GM15510 (cell line): Measurements from ENCODE around the gene CALHM1.

Experiments used
- POLR2A ChIP-seq: IDR thresholded peaks from 3 replicates; pipeline ENCODE4 v1.6.1; 2011; ENCODE audit warnings: borderline replicate concordance; ENCODE audit not compliant: insufficient read length; ENCODE audit errors: extremely low read depth

The CALHM1 gene

DNA sequence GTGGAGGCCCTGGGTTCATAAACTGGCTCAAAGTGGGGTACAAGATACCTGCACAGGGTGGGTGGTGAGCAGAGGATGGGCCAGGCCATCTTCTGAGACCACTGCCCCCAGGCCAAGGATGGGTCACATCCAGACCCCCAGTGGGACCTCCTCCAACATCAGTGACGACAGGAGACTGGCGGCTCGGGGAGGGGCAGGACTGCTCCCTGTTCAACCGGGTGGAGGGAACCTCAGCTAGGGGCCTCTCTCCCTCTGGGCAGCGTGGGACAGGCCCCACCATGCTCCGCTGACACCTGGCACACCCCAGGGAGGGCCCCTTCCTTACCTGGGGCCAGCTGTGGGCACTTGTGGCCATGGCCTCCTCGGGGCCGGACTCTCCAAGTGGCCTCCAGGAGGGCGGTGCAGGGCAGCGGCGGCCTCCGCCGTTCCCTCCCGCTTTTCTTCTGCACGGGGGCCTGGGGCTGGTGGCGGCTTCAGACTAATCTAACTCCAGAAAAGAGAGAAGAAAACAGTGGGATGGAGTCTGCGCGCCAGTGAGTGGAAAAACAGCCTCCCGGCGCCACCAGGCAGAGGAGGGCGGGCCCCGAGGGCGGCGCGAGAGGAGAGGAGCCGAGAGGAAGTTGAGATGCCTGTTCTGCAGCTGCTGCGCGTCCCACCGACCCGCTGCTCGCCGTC lies 6.7 kb downstream of the CALHM1 start, which contains the start of gene CALHM2:
CALHM2 (minus strand) TSS at position 540 of the 675 bp plus-strand sequence. CDS start 2,429 bp downstream, outside the sequence.
- TF ChIP-seq POLR2A: peak; percentile 58

DNA sequence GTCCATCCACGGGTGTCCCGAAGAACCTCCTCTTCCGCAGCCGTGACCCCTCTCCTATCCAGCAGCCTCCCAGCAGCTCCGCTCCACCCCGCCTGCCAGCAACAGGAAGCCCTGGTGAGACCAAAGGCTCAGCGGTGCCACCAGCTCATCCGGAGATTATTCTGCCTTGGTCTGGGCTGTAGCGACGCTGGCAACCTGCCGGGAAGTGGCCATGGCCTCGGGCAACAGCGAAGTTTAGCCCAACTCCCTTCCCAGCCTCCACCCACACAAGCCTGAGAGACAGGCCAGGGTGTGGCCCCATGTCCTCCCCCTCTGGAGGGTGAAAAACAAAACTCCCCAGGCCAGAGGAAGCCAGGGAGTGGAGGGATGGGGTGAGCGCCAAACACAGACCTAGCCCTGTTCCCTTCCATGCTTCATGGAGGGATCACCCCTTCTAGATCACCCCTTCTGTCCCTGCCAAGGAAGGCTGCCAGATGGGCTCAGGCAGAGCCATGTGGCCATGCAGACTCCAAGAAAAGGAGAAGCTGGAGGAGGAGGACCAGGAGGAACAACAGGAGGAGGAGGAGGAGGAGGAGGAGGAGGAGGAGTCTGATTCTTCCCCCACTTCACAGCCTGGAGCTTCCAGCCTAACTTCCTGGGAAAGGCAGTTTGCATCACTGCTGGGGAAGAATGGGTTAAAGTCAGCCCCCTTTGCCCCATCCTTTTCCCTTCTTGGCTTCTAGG lies 7.4 kb downstream of the CALHM1 start:
- TF ChIP-seq POLR2A: no peak

DNA sequence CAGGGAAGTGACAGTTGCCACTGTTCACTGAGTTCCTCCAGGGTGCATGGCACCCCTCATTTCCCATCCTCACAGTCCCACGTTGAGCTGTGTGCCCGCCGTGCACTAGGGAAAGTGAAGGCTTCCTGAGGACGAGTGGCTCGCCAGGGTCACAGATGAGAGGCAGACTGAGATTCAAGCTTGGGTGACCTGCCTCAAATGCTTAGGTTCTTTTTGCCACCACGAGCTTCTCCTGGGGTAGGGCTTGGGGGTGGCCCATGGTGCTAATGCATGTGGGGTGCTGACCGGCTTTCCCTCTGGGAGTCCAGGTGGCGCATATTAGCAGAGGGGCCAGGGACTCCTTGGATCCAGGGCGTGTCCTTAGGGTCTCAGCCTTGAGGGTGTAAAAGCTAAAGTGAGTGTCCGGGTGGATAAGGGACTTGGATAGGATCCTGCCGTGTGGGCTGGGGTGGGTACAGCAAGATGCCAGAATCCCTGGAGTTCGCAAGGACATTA lies 8.5 kb downstream of the CALHM1 start:
- no peak for TF ChIP-seq POLR2A

DNA sequence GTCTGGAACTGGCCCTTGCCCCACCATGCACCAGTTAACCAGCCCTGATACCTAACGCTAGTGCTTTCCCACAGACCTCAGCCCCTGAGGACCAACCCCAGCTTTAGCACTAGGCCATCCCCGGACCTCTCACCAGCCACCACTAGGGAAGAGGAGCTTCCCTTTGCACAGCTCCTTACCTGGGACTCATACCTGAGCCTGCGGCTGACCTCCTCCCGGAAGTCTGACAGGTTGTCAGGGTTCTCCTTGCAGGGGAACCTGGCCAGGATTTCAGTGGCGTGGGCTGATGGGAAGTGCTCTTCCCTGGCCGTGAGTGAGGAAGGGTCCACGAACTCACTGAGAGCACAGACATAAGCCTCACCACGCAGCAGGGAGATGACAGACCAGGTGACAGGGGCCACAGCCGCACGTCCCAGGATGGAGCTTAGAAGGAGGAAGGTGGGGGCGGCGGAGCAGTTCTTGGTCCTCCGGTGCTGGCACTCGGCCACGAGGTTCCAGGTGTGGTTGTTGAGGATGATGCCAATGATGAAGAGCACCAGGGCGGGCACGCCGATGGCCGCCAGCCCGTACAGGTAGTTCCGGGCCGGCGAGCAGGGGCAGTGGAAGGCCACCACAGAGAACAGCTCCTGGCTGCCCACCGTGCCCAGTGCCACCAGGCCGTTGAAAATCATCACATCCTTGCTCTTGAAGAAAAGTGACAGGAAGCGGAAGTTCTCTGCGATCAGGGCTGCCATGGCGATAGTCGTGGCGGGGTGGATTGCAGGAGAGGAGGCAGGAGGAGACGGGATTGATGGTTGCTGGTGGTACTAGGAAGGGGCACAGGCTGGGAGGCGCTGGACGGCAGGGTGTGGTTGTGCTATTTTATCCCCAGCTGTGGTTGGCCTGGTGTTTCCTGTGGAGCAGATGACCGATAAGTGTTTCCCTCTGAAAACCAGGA lies 9.2 kb downstream of the CALHM1 start:
- TF ChIP-seq POLR2A: no peak

DNA sequence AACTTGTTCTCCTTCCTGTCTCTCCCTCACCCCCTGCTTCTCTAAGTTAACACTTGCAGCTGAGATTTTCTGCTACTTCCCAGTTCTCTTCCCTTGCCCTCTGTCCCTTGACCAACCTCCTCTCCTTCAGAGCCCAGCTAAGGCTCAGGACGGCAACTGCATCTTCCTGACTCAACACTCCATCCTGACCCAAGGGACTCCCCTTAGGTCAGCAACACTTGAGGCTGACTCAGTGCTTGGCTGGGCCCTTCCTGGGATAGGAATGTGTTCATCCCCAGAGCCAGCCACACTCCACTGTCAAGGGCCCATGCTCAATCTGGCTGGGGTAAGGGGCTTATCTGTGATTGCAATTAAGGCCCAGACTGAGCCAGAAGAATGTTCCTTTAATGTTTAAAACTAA lies 10.0 kb downstream of the CALHM1 start:
- TF ChIP-seq POLR2A: no peak

DNA sequence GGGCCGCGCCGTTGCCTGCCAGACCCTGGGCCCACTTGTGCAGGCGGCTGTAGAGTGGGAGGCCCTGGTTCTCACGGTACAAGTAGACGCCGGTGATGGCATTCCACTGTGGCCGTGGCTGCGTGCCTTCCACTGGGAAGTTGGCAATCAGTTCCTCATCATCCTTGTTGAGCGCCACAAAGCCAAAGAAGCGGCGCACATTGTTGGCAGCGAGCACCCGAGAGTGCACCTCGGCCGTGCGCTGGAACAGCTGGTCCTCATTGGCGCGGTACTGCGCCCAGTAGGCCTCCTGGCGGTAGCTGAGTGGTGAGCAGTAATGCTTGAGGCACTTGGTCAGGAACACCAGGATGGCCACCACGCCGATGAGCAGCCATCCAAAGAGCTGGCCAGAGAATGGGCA lies 11.5 kb downstream of the CALHM1 start:
- TF ChIP-seq POLR2A: no peak

DNA sequence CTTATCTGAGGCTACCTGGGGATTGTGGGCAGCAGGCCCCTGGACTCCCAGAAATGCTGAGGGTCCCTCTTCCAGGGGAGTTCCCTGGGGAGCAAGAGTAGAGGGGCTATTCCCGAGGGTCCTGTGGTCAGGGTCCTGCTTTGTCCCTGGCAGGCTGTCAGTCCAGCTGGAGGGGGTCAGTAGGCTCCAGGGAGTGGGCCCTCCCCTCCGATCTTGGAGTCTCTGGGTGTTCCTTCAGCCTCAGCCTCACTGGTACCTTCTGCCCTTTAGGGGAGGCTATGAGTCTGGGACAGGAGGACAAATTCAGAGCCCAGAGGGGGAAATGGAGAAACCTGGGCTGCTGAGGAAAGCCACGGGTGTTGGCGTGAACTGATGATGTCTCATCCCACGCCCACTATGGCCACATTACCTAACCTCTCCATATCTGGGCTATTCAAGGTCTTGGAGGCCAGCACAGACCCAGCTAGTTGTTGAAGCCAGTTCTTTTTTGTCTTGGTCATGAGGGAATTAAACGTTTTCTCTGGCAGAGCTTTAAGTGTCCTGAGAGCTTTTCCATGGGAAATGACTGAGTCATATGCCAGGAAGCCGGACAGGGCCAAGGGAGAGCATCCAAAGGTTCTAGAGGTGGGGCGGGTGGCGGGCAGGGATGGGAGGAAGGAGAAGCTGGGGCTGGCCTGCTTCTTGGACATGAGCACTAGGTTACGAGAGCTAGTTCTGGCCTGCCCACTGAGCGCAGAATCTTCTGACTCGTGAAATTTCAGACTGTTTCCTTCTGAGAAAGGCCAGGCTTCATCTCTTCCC lies 12.7 kb downstream of the CALHM1 start:
- TF ChIP-seq POLR2A: no peak

DNA sequence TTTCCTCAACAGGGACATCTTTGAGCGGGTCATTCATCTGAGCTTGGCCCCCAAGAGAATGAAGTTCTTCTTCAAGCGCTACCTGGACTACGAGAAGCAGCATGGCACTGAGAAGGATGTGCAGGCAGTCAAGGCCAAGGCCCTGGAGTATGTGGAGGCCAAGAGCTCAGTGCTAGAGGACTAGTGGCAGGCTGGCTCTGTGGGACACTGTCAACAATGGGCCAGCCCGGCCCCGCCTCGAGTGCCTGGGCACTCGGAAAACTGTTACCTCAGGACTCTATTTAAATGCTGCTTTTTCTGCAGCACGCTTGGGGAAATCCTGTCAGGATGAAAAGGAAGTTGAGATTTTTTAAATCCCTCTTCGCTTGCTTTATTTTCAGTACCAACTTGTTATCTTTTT lies 13.3 kb downstream of the CALHM1 start:
- TF ChIP-seq POLR2A: no peak

DNA sequence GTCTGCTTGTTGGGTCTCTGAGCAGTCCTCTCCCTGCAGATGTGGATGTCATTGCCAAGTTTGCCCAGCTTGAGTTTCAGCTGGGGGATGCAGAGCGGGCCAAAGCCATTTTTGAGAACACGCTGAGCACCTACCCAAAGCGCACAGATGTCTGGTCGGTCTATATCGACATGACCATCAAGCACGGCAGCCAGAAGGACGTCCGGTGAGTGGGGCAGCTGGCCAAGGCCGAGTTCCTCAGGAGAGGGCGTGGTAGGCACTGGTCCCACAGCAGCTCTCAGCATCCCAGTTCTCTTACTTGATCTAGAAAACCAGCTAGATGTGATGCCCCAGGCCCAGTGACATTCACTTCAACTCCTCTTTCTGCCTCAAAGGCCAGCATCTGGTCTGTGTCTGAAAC lies 14.2 kb downstream of the CALHM1 start:
- TF ChIP-seq POLR2A: no peak

DNA sequence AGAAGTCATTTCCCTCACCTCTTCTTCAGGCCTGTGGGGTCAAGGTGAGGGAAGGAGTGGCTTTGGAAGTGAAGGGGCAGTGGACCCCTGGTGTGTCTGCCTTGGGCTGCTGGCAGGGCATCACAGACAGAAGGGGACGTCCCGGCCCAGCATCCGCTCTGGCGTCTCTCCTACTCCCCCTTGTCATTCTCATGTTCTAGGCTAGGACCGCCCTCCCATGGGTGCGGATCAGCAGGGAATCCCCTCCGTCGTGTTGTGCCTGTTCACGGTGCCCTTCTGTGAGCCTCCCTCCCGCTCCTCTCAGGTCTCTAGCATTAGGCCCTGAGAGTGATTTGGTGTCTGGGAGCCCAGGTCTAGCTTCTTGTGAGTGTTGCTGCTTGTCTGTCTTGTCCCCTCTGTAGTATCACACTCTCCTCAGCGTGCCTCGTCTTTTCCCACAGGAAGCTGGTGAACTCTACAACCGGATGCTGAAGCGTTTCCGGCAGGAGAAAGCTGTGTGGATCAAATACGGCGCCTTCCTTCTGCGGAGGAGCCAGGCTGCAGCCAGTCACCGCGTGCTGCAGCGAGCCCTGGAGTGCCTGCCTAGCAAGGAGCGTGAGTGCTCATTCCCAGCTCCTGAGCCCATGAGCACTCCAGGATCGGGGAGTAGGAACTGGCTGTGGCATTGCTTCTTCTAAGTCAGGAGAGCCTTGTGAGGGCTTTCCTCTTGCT lies 15.1 kb downstream of the CALHM1 start:
- TF ChIP-seq POLR2A: no peak

DNA sequence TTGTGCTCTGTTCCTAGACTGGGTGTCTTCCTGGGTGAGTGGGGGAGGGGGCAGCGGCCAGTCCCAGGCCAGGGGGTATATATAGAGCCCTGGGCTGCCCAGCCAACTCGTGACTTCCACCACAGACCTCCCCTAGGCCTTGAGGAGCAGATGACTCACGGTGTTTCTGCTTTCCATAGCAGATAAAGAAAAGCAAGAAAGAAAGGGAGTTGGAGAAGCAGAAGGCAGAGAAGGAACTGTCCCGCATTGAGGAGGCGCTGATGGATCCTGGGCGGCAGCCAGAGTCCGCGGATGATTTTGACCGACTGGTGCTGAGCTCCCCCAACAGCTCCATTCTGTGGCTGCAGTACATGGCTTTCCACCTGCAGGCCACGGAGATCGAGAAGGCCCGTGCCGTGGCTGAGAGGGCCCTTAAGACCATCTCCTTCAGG lies 16.7 kb downstream of the CALHM1 start:
- TF ChIP-seq POLR2A: no peak

DNA sequence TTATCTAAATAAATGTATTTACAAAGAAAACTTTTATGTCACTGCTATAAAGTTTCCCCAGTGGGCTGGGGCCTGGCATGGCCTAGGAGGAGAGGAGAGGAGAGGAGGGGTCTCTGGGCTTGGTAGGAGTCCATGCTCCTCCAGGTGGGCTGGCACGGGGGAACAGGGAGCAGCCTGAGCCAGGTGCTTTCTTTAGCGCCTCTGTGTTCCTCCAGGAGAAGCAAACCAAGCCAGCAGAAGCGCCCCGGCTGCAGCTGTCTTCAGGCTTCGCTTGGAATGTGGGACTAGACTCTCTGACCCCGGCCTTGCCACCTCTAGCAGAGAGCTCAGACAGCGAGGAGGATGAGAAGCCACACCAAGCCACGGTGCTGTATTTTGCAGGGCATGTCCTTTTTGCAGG lies 17.1 kb downstream of the CALHM1 start:
- no peak for TF ChIP-seq POLR2A

DNA sequence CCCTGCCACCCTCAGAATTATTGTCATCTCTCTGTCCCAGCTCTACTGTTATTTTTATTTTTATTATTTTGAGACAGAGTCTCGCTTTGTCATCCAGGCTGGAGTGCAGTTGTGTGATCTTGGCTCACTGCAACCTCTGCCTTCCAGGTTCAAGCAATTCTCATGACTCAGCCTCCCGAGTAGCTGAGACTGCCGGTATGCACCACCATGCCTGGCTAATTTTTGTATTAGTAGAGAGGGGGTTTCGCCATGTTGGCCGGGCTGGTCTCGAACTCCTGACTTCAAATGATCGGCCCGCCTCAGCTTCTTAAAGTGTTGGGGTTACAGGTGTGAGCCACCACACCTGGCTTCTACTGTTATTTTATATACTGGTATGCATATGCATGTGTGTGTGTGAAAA lies 17.5 kb downstream of the CALHM1 start:
- no peak for TF ChIP-seq POLR2A
